Caco-2 (cell line): Measurements from ENCODE around the gene NINJ2. TPM values are rescaled to one million over a fixed set of nuclear protein-coding genes. Genes with fewer than 3 reads are reported as not detected.
A peak's percentile ranks its signal among the peaks of the same experiment; 100 is the strongest.

Experiments used
- BruUV-seq: library from RNA; stranded (reverse); fragments of 400-500 nt; replicated peaks from 2 replicates; lab custom pipeline; 2021; lab: Mats Ljungman, UMichigan
- CTCF ChIA-PET: fragments of 300-600 bp; sonication (Branson Sonifier 250); formaldehyde crosslinking; loops from one replicate; lab custom pipeline; 2022; ENCODE audit warnings: antibody characterized with exemption; lab: Charles Lee
- POLR2A ChIA-PET: fragments of 300-600 bp; sonication (Branson Sonifier 250); formaldehyde crosslinking; loops from one replicate; lab custom pipeline; 2022; ENCODE audit warnings: antibody characterized with exemption; lab: Charles Lee
- DNase-seq, 2 experiments: peaks; one replicate each; pipeline versions ENCODE4 v3.0.0 to v3.0.0-alpha.2; 2020 to 2022
- H3K27me3 ChIP-seq: replicated peaks from 2 replicates; pipeline ENCODE4 v1.6.0; 2011; ENCODE audit warnings: low read length; ENCODE audit not compliant: control insufficient read depth, insufficient read depth
- H3K36me3 ChIP-seq: 2 replicates; pipeline ENCODE4 v1.5.1; 2011; ENCODE audit warnings: low read length; ENCODE audit not compliant: control insufficient read depth, insufficient read depth
- H3K4me1 ChIP-seq: fragments of 250-450 bp; sonication (Bioruptor Pico); 2 replicates; pipeline ENCODE4 v1.5.1; 2020; ENCODE audit warnings: mild to moderate bottlenecking
- H3K4me3 ChIP-seq: 2 replicates; pipeline ENCODE4 v1.5.1; 2011; ENCODE audit warnings: low read depth, mild to moderate bottlenecking, control low read depth, low read length
- H3K9me3 ChIP-seq: fragments of 250-450 bp; sonication (Bioruptor Pico); 2 replicates; pipeline ENCODE4 v1.5.1; 2020; ENCODE audit warnings: mild to moderate bottlenecking, moderate library complexity
- H3K27ac Mint-ChIP-seq: one replicate; pipeline ENCODE4 v1.8.0; 2022; ENCODE audit warnings: mixed read lengths; ENCODE audit not compliant: unreplicated experiment
- H3K27me3 Mint-ChIP-seq: one replicate; pipeline ENCODE4 v1.8.0; 2022; ENCODE audit warnings: mixed read lengths; ENCODE audit not compliant: insufficient read depth, unreplicated experiment
- H3K36me3 Mint-ChIP-seq: one replicate; pipeline ENCODE4 v1.8.0; 2022; ENCODE audit warnings: mild to moderate bottlenecking, mixed read lengths; ENCODE audit not compliant: insufficient read depth, unreplicated experiment
- H3K4me1 Mint-ChIP-seq: one replicate; pipeline ENCODE4 v1.8.0; 2022; ENCODE audit warnings: low read depth, mixed read lengths; ENCODE audit not compliant: unreplicated experiment
- H3K4me3 Mint-ChIP-seq: one replicate; pipeline ENCODE4 v1.8.0; 2022; ENCODE audit warnings: mild to moderate bottlenecking, moderate library complexity, mixed read lengths; ENCODE audit not compliant: unreplicated experiment
- H3K9me3 Mint-ChIP-seq: one replicate; pipeline ENCODE4 v1.8.0; 2022; ENCODE audit warnings: mixed read lengths; ENCODE audit not compliant: unreplicated experiment
- intact Hi-C: fragments of 100-400 bp; cut with micrococcal nuclease; formaldehyde crosslinking; loops from one replicate; pipeline ENCODE4 v1.10.0; 2022; ENCODE audit not compliant: unreplicated experiment
- total RNA-seq: library from RNA; stranded (reverse); gene quantifications from 2 replicates; pipeline ENCODE4 v1.2.3, GENCODE V29; 2022
- TF ChIP-seq, protein P1 (sequence below), 2 experiments: fragments of 200-600 bp in 1 of 2; IDR thresholded peaks; 1 replicate in 1 of 2; 2 replicates in 1 of 2; pipeline versions ENCODE4 v1.5.1 to v1.8.0; 2011 to 2022; ENCODE audit warnings: antibody characterized with exemption in 1 of 2, control low read depth in 1 of 2, inconsistent platforms in 1 of 2, low read depth in 1 of 2, low read length in 1 of 2, mild to moderate bottlenecking in 1 of 2, moderate library complexity in 1 of 2; ENCODE audit not compliant: insufficient read depth in 1 of 2, severe bottlenecking in 1 of 2, unreplicated experiment in 1 of 2

Gene NINJ2
- total RNA-seq, 1 experiment from 2014 or later = 7.0 TPM

DNA sequence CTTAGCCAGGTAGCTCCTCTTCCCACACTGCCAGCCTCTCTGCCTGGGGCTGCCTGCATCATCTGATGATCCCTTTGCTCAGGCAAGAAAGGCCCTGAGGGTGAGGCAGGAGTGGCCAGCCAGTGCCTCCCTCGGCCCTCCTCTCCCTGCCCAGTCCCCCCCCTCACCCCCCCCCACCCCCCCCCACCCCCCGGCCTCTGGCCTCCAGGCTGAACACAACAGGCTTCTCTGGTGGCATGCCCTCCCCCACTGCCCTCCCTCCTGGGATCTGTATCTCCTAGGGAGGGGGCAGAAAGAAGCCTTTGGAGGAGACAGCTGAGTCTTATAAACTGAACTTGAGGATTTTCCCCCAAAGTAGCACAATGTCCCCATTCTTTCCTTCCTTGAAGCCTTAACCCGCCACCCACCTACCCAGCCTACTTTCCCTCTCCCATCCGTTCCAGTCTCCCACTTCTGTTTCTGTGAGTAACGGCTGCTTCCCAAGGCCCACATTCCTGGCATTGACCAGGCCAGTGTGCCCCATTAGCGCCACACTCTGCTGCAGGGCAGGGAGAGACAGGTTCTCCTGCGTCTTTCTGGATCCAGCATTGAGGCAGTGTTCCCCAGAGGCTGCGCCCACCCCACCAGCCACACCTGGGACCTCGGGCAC, 121.4 kb downstream of the NINJ2 start:
- Mint-ChIP-seq H3K9me3 (no peaks in the 10 kb centered on the region), H3K27ac (peak overlapping the region; percentile 39), H3K4me3 (no peak overlapping the region), H3K36me3 (peaks cover 33% of the 10 kb centered on the region), H3K27me3 (no peaks in the 10 kb centered on the region), H3K4me1 (peaks cover 27% of the 10 kb centered on the region)
- H3K27me3 ChIP-seq = no peaks in the 10 kb centered on the region
- H3K36me3 ChIP-seq = no peaks in the 10 kb centered on the region; the same call in none of the 2 replicates
- DNase-seq = peak; percentile 39 to 61
- H3K4me1 ChIP-seq = peaks cover 36% of the 10 kb centered on the region
- TF ChIP-seq, protein P1, sequence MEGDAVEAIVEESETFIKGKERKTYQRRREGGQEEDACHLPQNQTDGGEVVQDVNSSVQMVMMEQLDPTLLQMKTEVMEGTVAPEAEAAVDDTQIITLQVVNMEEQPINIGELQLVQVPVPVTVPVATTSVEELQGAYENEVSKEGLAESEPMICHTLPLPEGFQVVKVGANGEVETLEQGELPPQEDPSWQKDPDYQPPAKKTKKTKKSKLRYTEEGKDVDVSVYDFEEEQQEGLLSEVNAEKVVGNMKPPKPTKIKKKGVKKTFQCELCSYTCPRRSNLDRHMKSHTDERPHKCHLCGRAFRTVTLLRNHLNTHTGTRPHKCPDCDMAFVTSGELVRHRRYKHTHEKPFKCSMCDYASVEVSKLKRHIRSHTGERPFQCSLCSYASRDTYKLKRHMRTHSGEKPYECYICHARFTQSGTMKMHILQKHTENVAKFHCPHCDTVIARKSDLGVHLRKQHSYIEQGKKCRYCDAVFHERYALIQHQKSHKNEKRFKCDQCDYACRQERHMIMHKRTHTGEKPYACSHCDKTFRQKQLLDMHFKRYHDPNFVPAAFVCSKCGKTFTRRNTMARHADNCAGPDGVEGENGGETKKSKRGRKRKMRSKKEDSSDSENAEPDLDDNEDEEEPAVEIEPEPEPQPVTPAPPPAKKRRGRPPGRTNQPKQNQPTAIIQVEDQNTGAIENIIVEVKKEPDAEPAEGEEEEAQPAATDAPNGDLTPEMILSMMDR (IDR thresholded peaks at IDR 0.05; ENCODE audit: insufficient read depth in 1 of 2, low read depth in 1 of 2, low read length in 1 of 2, severe bottlenecking in 1 of 2, unreplicated experiment in 1 of 2) = no peak
- ChIA-PET CTCF (interaction anchor here (0.6 to 1.0 kb wide), 4 partner anchors 20 to 90 kb away, joined by 3 to 4 read pairs (median 4); no protein-coding TSS in a partner anchor), POLR2A (no interaction called here)
- BruUV-seq = no TSS peak
- intact Hi-C loops = no loop called here
- no peaks in the 10 kb centered on the region for H3K9me3 ChIP-seq
- no peak overlapping the region for H3K4me3 ChIP-seq

GRCh38 chr12:539540-540310, 123.5 kb downstream of the NINJ2 start:
- Histone ChIP-seq H3K4me3 (no peak overlapping the region), H3K36me3 (no peaks in the 10 kb centered on the region; the same call in none of the 2 replicates), H3K4me1 (peaks cover 33% of the 10 kb centered on the region), H3K27me3 (no peaks in the 10 kb centered on the region), H3K9me3 (no peaks in the 10 kb centered on the region)
- POLR2A ChIA-PET = no interaction called here
- peak overlapping the region; percentile 71 for H3K27ac Mint-ChIP-seq
- no peaks in the 10 kb centered on the region for H3K27me3 Mint-ChIP-seq
- no TSS peak for BruUV-seq
- intact Hi-C loops = no loop called here
- DNase-seq = no peak
- peaks cover 19% of the 10 kb centered on the region for H3K4me1 Mint-ChIP-seq
- CTCF ChIA-PET = interaction anchor here (0.6 to 1.9 kb wide), 4 partner anchors 37 to 98 kb away, joined by 3 to 9 read pairs (median 4); no protein-coding TSS in a partner anchor
- TF ChIP-seq, protein P1 (IDR thresholded peaks at IDR 0.05; ENCODE audit: insufficient read depth in 1 of 2, low read depth in 1 of 2, low read length in 1 of 2, severe bottlenecking in 1 of 2, unreplicated experiment in 1 of 2) = no peak
- no peak overlapping the region for H3K4me3 Mint-ChIP-seq
- H3K36me3 Mint-ChIP-seq = peaks cover 41% of the 10 kb centered on the region
- no peaks in the 10 kb centered on the region for H3K9me3 Mint-ChIP-seq

DNA sequence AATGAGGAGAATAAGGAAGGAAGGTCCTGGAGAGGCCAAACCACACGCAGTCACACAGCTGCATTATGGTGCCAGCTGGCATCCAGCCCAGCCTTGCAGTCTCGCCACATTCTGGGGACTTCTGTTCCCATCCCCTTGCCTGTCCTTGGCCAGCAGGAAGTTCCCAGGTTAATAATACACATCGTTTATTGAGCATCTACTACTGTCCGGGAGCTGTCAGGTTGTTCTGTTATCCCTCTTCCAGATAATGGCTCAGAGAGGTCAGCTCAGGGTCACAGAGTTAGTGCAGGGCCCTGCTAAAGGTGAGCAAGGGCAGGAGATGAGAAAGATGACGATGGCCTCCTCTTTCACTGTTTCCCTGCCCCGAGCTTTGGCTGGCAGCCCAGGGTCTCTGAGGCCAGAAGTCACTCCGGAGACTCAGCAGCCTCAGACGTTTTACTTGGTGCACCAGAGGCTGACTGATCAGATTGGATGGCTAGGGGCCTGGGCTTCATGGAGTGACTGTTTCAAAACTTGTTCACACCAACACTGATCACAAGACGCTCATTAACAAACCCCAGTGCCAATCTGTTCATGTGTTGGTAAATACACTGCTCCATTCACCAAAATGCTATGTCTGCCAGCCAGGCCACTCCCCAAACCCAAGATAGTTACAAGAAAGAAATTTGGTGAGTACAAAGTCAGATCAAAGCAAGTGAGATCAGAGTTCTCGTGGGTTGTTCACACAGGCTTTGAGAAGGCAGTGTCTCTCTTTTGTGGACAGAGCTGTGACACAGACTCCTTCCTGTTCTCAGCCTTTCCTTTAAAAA, 124.3 kb downstream of the NINJ2 start:
- POLR2A ChIA-PET = no interaction called here
- Histone ChIP-seq H3K36me3 (no peaks in the 10 kb centered on the region; the same call in none of the 2 replicates), H3K4me1 (peaks cover 33% of the 10 kb centered on the region), H3K9me3 (no peaks in the 10 kb centered on the region), H3K27me3 (no peaks in the 10 kb centered on the region), H3K4me3 (no peak overlapping the region)
- no peak overlapping the region for H3K4me3 Mint-ChIP-seq
- no peak for DNase-seq
- peaks cover 19% of the 10 kb centered on the region for H3K4me1 Mint-ChIP-seq
- intact Hi-C loops = no loop called here
- TF ChIP-seq, protein P1 (IDR thresholded peaks at IDR 0.05; ENCODE audit: insufficient read depth in 1 of 2, low read depth in 1 of 2, low read length in 1 of 2, severe bottlenecking in 1 of 2, unreplicated experiment in 1 of 2) = no peak
- no TSS peak for BruUV-seq
- no peaks in the 10 kb centered on the region for H3K27me3 Mint-ChIP-seq
- H3K36me3 Mint-ChIP-seq = peaks cover 37% of the 10 kb centered on the region
- H3K9me3 Mint-ChIP-seq = no peaks in the 10 kb centered on the region
- CTCF ChIA-PET = interaction anchor here (0.6 to 1.9 kb wide), 4 partner anchors 36 to 97 kb away, joined by 3 to 9 read pairs (median 4); no protein-coding TSS in a partner anchor
- peak overlapping the region; percentile 71 for H3K27ac Mint-ChIP-seq
